HG03064 (cell line): ENCODE results near the gene PDGFA.

Experiments
- ATAC-seq: cut with Tn5 transposase; IDR thresholded peaks from one replicate; pipeline ENCODE4 v1.9.1; 2021; ENCODE audit warnings: low read depth; ENCODE audit not compliant: unreplicated experiment

The PDGFA gene

DNA sequence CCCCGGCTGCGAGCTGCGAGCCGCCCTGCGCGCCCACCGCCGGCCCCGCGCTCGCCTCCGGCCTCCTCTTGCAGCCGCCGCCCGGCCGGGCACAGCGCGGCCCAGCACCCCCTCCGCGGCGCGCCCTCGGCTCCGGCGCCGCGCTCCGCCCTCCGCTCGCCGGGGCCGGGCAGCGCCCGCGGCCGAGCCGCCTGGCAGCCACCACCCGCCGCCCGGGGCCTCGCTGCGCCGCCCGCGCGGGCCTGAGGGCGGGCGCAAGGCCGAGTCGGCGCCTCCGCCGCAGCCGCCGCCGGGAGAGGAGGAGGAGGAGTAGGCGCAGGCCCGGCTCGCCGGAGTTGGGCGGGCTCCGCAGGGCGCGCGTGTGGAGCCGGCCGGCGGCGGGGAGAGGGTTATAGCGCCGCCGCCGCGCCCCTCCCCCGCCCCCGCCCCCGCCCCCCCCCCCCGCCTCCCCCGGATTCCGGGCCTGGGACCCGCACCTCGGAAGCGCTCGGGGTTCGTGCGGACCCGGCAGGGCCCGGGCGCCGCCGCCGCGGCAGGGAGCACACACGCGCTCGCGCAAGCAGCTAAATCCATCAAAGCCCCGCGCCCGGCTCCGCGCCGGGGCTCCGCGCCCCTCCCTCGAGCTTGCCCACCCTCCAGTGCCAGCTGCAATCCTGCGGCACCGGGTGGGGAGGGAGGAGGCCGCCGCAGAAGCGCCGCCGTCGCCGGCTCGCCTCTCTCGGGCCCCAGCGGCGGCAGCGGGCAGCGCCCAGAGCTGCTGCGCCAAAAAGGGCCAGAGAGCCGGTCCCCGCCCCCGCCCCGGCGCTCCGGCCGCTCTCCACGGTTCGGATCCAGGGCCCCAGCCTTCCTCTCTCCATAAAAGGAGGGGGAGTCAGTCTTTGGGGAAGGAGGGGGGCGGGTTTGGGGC is at the start of gene PDGFA:
TSS of gene PDGFA (minus strand) at position 363 of the 907 bp plus-strand sequence. CDS start 845 bp downstream, outside the sequence.
- ATAC-seq = no peak

DNA sequence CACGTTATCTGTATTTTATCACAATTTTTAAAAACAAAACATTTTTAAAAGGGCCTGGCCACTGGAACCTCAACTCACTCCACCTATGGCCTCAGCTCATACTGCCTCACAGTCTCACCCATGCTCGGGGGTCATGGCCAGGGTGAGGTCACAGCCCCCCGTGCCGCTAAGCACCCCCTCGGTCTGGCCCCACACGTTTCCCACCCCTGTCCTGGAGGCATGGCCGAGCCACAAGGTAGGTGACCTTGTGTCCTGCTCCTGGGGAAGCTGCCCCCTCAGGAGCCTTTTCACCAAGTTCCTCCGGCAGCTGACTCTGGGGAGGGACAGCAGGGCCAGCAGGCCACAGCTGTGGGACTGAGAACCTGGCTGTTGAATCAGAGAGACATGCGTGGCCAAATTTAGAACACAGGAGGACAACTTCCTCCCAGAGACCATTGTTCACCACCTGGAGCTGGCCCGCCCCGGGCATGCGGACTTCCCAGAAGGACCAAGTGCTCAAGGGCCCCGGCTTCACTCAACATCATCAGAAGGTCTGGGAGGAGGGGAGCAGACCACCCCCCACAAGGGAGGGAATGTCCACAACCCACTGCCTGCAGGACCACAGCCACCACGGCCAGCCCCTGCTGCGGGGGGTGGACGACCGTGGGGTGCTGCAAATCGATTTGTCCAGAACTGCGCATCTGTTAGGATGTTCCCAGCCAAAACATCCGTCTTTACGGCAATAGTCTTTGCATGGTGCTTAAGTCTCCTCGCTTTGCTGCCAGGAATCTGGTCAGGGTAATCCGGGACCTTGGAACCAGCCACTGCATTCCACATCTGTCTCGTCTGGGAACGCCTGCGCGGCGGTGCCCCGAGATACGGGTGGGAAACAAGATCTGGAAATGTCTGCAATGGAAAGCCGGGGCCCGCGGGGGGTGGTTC is 48.6 kb upstream of the PDGFA start:
- no peak for ATAC-seq

DNA sequence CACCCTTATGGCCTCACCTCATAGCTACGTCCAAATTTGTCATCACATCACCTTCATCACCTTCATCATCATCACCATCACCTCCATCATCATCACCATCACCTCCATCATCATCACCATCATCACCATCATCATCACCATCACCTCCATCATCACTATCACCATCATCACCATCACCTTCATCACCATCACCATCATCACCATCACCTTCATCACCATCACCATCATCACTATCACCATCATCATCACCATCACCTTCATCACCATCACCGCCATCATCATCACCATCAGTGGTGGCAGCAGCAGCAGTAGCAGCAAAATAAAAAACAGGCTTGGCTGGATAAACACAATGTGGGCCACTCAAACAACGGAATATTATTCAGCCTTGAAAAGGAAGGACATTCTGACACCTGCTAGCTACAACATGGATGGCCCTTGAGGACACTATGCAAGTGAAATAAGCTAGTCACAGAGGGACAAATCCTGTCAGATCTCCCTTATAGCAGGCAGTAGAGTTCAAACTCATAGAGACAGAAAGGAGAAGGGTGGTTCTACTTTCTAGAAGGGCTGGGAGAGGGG is 47.7 kb upstream of the PDGFA start:
- ATAC-seq = no peak

DNA sequence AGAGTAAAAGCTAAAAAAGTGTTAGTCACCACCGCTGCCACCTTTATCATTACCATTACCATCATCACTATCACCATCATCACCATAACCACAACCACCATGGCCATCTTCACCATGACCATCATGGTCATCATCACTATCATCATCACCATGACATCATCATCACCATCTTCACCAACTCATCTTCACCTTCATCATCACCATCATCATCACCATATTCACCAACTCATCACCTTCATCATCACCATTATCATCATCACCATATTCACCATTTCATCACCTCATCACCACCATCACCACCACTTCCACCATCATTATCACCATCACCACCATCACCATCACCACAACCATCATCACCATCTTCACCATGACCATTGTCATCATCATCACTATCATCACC is 46.5 kb upstream of the PDGFA start:
- ATAC-seq = no peak

DNA sequence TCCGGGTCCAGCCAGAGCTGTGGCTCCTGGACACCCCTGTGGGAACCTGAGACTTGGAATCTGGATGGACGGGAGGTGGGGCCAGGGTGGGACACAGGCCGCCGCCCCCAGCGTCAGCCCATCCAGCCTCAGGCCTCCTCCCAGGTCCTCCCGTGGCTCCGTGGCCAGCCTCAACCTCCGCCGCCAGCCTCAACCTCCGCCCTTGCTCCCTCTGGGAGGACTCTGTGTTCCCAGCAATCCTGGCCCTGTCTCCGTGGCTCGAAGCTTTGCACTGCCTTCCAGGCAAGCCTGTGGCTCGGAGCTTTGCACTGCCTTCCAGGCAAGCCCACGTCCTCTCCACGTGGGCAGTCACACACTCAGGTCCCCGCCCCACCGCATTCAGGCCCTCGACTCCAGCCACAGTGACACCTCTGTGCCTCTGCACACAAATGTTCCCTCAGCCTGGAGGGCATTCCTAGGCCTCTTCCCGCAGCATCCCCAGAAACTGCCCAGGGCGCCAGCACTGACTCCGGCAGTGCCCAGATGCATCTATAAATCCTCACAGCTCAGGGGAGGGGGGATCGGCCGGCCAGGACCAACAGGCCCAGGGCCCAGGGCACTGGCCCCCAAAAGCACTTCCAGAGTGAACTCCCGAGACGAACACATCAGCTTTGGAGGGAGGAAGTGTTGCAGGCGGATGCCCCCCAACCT is 44.7 kb upstream of the PDGFA start:
- ATAC-seq = no peak

DNA sequence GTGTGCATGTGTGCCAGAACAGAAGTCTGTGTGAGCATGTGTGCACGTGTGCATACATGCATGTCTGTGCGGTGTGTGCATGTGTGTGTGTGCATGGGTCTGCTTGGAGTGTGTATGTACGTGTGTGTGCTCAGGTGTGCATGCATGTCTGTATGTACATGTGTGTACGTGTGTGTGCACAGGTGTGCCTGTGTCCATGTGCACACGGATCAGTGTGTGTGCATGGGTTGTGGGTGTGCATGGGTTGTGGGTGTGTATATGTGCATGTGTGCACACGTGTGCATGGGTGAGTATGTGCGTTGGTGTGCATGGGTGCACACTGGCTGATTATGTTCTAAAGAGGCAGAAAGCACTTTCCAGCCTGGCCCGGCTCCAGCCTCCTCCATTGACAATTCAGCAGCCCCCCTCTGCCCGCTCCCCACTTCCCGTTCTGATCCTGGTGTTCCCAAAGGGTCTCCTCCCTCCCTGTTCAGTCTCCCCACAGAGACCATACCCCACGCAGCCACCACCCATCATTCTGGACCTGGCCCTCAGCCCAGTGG is 44.1 kb upstream of the PDGFA start:
- ATAC-seq = no peak

DNA sequence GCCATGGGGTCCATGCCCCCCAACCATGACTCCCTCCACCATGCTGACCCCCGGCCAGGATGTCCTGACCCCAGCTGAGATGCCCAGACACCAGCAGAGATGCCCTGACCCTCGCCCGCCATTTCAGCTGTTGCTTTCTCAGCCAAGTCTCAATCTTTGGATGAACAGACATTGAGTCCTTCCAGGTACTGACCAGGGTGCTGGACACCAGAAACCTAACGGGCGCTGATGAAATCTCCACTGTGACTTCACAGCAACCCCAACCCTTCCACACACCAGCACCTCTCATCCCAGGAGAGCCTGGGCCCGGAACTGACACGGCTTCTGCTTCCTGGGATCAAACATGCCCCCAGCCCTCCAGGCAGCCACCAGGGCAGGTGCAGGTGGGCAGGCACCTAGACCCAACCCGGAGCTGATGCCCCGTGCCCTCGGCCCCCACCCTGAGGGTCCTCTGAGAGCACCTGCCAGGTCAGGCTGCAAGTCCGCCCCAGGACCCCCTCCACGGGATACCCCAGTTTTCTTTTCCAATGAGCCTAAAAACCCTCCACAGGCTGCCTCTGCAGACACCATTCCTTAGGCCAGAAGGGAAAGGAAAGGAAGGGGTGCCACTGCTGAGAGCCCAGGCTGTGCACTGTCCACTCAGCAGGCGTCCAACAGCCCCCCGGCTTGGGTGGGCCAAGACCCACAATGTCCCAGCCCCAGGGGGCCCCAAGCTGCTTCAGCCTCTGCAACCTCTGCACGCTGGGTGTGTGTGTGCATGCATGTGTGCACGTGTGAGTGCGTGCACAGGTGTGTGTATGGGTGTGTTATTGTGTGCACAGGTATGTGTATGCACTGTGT is 43.4 kb upstream of the PDGFA start:
- no peak for ATAC-seq

DNA sequence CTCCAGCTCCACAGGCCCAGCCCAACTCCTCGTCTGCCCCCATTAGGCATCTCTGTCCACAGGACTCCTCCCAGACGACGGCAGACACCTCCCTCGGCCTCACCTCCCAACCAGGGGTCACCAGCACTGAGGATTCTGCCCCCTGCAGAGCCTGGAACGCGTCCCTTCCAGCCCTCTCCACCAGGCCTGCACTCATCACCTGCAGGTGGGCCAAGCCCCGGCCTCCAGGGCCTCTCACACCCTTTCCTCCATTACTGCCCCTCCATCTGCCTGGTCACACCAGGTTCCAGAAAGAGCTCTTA is 42.7 kb upstream of the PDGFA start:
- no peak for ATAC-seq

DNA sequence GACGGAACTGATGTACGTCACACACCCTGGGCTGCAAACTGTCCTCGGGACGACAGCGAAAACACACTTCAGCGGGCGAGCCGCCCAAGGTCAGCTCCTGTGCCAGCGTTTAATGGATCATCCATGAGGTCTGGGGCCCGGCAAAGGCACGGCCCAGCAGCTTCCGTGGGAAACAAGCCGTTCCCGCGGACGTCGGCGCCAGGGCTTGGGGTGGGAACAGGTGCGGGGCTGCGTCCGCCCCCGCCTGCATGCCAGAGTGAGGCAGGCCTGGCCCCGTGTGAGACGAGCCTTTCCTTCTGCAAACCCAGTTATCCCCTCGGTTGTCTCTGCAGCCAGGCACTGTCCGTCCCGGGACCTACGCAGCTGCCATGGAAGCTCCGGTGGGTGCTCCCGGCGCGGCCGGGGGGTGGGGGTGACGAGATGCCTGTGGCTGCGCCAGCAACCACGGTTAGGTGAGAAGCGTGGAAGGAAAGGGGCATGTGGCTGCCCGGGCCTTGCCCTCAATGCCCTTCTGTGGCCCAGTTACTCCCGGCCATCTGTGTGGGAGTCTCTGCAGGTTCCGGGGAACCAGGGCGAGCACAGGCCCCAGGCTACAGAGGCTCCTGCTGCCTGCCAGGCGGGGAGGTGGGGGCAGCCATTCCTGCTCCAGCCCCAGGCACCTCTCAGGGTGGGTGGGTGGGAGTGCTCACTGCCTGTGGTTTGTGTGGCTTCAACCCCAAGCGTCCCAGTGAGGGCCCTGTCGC is 42.2 kb upstream of the PDGFA start:
- no peak for ATAC-seq

DNA sequence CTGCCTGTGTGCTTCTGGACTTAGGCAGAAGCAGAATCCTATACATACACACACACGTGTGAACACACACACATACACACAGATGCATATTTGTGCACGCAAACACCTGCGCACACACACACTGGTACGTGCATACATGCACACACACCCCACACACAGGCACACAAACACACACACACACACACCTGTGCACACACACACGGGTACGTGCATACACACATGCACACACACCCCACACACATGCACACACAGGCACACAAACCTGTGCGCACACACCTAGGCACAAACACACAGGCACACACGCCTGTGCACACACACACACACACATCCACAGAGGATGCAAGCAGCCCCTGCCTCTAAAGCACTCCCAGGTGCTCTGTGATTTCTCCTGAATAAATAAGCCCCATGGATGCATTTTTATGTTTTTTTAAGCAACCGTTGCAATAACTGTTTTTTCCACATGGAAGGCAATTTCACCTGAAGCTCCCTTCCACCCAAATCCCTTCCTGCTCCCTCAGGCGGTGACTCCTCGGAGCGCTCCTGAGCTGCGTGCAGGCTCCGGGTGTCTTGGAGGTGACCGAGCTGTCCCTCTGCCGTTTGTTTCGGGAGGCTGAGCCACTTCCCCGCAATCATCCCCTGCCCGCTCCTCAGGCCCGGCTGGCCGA is 41.5 kb upstream of the PDGFA start:
- no peak for ATAC-seq

DNA sequence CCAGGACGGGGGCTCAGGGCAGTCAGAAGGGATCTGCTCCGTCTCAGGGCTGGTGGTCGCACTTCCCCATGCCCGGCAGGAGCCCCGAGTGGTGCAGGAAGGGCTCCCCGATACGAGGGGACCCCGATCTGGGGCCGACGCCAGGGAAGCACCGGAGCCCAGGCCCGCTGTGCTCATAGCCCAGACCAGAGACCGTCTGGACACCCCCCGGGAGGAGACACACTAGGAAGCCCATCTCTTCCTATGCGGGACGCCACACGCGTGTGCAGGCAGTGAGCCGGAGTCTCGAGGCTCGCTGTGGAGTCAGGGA is 39.7 kb upstream of the PDGFA start:
- ATAC-seq = no peak

DNA sequence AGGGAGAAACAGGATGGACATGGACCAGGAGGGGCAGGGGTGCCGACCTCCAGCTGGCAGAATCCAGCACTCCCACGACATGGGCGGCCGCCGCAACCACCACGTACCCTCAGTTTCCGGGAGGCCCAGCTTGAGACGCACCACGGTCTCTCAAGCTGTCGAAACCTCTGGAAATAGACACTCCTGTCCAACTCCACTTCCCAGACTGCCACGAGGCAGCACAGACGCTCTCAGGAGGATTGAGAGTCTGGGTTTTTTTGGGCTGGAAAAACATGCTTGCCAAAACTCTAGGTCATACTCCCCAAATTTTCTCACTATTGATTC is 37.9 kb upstream of the PDGFA start:
- ATAC-seq = no peak

DNA sequence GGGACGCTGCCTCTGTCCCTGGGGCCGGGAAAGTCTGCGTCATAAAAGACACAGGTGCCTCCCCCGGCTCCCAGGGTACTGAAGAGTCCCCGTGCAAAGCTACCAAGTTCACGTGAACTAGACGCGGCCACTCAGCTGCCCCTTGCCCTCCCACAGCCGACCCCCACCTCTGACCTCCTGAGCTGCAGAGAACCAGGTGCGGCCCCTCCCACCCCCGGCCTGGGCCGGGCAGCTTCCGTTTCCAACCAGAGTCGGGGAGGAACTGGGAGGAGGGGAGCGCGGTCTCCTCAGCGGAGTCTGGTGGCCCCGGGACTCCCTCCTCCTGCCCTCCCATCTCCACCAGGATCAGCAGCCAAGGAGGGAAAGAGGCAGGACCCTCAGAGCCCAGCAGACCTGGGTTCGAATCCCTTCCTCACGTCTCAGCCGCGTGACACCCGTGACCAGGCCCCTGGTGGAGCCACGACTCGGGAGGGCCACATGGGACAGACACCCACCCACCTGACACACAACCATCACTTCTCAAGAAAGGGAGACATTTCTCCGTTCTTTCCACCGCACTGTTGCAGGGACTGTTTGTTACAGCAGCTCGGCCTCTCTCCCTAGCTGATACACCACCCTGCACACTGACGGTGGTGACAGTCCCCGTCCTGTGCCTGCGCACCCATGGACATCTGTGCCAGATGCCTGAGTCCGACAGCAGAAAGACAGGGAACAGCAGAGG is 37.4 kb upstream of the PDGFA start:
- ATAC-seq = no peak

DNA sequence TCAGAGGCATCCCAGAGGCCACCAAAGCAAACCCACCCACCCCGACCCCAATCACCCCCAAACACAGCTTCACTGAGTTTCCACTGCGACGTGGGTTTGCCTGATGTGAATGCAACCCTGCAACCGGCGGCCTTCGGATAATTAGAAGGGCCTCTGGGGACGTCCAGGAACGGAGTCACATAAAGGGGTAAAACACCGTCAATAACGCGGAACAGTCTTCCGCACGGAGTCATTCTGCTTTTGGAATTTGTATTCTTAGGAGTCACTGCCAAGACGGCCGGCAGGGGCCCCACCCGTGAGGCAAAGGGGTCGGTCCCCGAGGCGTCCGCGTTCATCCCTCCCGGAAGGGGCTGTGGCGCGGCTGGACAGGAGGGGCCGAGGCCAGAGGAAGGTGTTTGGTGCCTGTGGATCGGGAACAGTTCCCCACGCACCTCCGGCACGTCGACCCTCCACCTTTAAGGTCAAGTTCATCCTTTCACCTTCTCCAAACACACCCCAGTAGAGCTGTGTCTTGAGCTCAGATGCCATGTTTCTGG is 36.7 kb upstream of the PDGFA start:
- no peak for ATAC-seq

DNA sequence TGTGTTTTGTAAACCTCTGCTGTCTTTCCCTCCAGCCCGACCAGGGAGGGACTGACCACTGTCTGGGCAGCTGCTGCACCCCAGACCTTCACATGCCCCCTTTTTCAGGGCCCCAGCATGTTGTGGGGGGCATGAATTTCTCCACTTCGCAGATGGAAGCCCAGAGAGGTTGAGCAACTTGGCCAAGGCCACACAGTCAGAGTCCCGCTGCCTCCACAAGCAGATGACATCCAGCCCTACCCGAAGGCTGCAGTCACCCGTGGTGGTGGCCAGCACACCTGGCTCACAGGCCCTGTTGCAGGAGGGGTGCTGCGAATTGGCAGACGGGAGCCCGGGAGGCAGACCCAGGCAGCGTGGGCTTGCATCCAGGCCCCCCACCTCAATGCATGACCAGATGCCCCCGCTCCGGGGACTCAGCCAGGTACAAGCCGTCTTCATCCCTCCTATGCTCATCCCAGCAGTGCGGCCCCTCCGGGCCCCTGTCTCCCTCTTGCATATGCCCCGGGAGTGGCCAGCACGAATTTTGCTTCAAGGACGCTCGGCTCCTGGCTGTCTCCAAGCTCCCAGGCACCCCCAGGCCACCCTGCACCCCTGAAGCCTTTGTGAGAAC is 36.0 kb upstream of the PDGFA start:
- ATAC-seq = no peak

DNA sequence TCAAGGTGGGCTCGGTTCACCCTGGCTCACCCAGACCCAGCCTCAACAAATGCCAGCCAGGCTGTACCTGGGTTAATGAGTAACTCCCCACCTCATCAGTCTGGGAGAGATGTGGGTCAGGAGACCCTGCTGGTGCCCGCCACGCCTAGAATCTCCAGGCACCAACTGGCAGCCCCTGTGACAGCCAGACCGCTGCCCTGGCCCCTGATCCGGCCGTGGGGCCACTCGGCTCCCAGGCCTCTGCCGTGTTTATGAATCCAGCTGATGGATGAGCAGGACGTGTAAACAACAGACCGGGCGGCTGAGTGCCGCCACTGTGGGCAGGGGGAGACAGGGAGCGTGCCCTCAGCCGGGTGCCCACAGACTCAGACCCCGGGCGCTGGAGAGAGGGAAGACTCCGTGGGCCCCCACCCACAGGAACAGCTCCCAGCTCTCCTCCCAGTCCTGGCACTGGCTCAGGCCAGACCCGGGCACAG is 34.0 kb upstream of the PDGFA start:
- ATAC-seq = no peak
